ENCODE results near the gene PSMC4. TPM values are rescaled to one million over a fixed set of nuclear protein-coding genes. Genes with fewer than 3 reads are reported as not detected.

The PSMC4 gene
- 73.7 TPM for polyA plus RNA-seq
- long read RNA-seq, donor 1, transcript PSMC4-201 (11 exons, 1,591 nt): major isoform, 15 of 17 reads
- long read RNA-seq, donor 1, partial matches to known transcripts: 0 of 17 reads
- long read RNA-seq, donor 1, other reads (novel, unspliced or antisense): 0 of 17 reads
- long read RNA-seq, donor 2, transcript PSMC4-201 (11 exons, 1,591 nt): major isoform, 36 of 36 reads
- long read RNA-seq, donor 2, partial matches to known transcripts: 0 of 36 reads
- long read RNA-seq, donor 2, other reads (novel, unspliced or antisense): 0 of 36 reads
- long read RNA-seq, donor 3, transcript PSMC4-201 (11 exons, 1,591 nt): major isoform, 17 of 34 reads
- long read RNA-seq, donor 3, partial matches to known transcripts: 9 of 34 reads
- long read RNA-seq, donor 3, other reads (novel, unspliced or antisense): 6 of 34 reads
- long read RNA-seq, donor 4, partial matches to known transcripts: 0 of 1 reads
- long read RNA-seq, donor 4, other reads (novel, unspliced or antisense): 0 of 1 reads
- long read RNA-seq, donor 5, transcript PSMC4-201 (11 exons, 1,591 nt): major isoform, 12 of 14 reads
- long read RNA-seq, donor 5, partial matches to known transcripts: 0 of 14 reads
- long read RNA-seq, donor 5, other reads (novel, unspliced or antisense): 0 of 14 reads
- long read RNA-seq, donor 6, transcript PSMC4-201 (11 exons, 1,591 nt): major isoform, 24 of 30 reads
- long read RNA-seq, donor 6, partial matches to known transcripts: 5 of 30 reads
- long read RNA-seq, donor 6, other reads (novel, unspliced or antisense): 0 of 30 reads
- long read RNA-seq, donor 7, transcript PSMC4-201 (11 exons, 1,591 nt): major isoform, 14 of 15 reads
- long read RNA-seq, donor 7, partial matches to known transcripts: 0 of 15 reads
- long read RNA-seq, donor 7, other reads (novel, unspliced or antisense): 0 of 15 reads
- long read RNA-seq, donor 8, transcript PSMC4-201 (11 exons, 1,591 nt): major isoform, 27 of 32 reads
- long read RNA-seq, donor 8, partial matches to known transcripts: 0 of 32 reads
- long read RNA-seq, donor 8, other reads (novel, unspliced or antisense): 5 of 32 reads
- long read RNA-seq, donor 9, transcript PSMC4-201 (11 exons, 1,591 nt): major isoform, 24 of 27 reads
- long read RNA-seq, donor 9, partial matches to known transcripts: 0 of 27 reads
- long read RNA-seq, donor 9, other reads (novel, unspliced or antisense): 0 of 27 reads
- long read RNA-seq, donor 10, transcript PSMC4-201 (11 exons, 1,591 nt): major isoform, 23 of 31 reads
- long read RNA-seq, donor 10, partial matches to known transcripts: 5 of 31 reads
- long read RNA-seq, donor 10, other reads (novel, unspliced or antisense): 0 of 31 reads
- long read RNA-seq, donor 11, transcript PSMC4-201 (11 exons, 1,591 nt): major isoform, 16 of 23 reads
- long read RNA-seq, donor 11, partial matches to known transcripts: 5 of 23 reads
- long read RNA-seq, donor 11, other reads (novel, unspliced or antisense): 0 of 23 reads

DNA sequence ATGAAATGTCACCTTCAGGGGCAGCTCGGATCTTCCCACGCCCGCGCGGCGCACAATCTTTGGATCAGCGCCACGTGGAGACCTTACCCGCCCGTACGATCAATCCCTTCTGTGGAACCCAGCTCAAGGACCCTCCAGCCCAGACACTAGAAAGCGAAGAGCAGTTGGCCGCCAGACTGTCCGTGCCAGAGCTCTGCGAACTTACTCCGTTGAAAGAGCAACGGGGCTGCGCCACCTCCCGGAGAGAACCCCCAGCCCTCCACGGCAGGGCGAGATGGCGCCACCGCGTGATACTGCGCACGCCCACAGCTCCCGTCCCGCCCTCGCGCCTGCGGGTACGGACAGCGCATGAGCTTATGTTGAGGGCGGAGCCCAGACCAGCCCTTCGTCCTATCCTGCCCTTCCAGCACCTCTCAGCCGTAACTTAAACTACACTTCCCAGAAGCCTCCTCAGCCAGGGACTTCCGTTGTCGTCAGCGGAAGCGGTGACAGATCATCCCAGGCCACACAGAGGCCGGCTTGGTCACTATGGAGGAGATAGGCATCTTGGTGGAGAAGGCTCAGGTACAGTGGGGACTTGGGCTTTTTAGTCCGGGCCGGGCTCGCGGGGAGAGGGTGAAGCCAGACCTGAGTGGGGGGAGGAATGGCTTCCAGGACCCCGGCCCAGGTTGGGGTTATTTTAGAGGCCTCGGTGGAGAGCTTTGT, at the start of gene PSMC4:
Gene PSMC4 (plus strand): TSS at position 491 of the 705 bp plus-strand sequence. CDS start 38 bp downstream, at position 529.
- Histone ChIP-seq H3K27ac (ENCODE audit: low read length) (peak within 1 kb of the TSS; percentile 77), H3K36me3 (ENCODE audit: control insufficient read depth, insufficient read depth, low read length) (peaks cover 36% of the 10 kb centered on the region), H3K27me3 (ENCODE audit: control insufficient read depth, insufficient read depth, low read length) (no peaks in the 10 kb centered on the region), H3K9me3 (ENCODE audit: control insufficient read depth, low read depth, low read length) (no peaks in the 10 kb centered on the region), H3K4me1 (ENCODE audit: control insufficient read depth, insufficient read depth, low read length) (peaks cover 8% of the 10 kb centered on the region), H3K4me3 (ENCODE audit: low read length) (peak within 1 kb of the TSS; percentile 85)
- WGBS (ENCODE audit: insufficient coverage, low lambda C conversion rate): no CpG with 5 or more reads among the region's 47 CpGs
- DNase-seq: peak; percentile 99 to 100

DNA sequence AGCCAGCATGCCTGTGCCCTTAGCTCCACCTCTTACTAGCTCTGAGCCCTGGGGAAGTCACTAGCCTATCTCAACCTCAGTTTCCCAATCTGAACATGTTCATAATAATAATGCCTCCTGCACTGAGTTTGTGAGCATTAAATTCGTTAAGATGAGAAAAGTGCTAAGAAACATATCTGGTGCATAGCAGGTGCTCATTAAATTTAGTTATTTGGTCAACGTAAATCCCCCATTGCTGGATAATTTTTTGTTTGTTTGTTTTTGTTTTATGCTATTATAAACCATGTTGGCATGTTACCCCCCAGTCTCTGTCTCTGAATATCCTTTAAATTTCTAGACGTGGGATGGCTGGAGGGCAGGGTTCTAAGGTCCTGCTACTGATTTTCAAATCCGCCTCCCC, 47.1 kb upstream of the PSMC4 start:
- H3K4me1 ChIP-seq (ENCODE audit: control insufficient read depth, insufficient read depth, low read length): no peaks in the 10 kb centered on the region
- H3K36me3 ChIP-seq (ENCODE audit: control insufficient read depth, insufficient read depth, low read length): peaks cover 6% of the 10 kb centered on the region
- no peak overlapping the region for H3K27ac ChIP-seq (ENCODE audit: low read length)
- no peaks in the 10 kb centered on the region for H3K9me3 ChIP-seq (ENCODE audit: control insufficient read depth, low read depth, low read length)
- DNase-seq: no peak
- H3K4me3 ChIP-seq (ENCODE audit: low read length): no peak overlapping the region
- 87% methylated on average over 2 of the region's 4 CpGs for WGBS (ENCODE audit: insufficient coverage, low lambda C conversion rate)
- no peaks in the 10 kb centered on the region for H3K27me3 ChIP-seq (ENCODE audit: control insufficient read depth, insufficient read depth, low read length)

DNA sequence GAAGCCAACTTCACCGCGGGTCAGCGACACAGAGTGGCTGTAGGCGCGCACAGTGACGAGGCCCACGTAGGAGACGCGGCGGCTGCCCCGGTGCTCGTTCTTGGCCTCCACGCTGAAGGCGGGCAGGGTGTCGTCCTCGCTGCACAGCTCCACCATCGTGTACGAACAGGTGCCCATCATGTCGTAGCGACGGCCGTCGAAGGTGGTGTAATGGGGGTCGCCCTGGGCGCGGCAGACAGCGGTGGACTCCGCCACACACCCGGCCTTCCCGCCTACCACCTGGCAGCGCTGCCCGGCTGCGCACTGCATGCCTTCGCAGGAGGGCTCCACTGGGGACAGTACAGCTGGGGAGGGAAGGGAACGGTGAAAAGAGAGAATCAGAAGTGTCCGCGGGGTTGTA, 46.6 kb upstream of the PSMC4 start:
- H3K27ac ChIP-seq (ENCODE audit: low read length): no peak overlapping the region
- no peak for DNase-seq
- peaks cover 6% of the 10 kb centered on the region for H3K36me3 ChIP-seq (ENCODE audit: control insufficient read depth, insufficient read depth, low read length)
- no peaks in the 10 kb centered on the region for H3K27me3 ChIP-seq (ENCODE audit: control insufficient read depth, insufficient read depth, low read length)
- H3K4me1 ChIP-seq (ENCODE audit: control insufficient read depth, insufficient read depth, low read length): no peaks in the 10 kb centered on the region
- H3K9me3 ChIP-seq (ENCODE audit: control insufficient read depth, low read depth, low read length): no peaks in the 10 kb centered on the region
- no peak overlapping the region for H3K4me3 ChIP-seq (ENCODE audit: low read length)
- WGBS (ENCODE audit: insufficient coverage, low lambda C conversion rate): 80% methylated on average over 2 of the region's 37 CpGs

DNA sequence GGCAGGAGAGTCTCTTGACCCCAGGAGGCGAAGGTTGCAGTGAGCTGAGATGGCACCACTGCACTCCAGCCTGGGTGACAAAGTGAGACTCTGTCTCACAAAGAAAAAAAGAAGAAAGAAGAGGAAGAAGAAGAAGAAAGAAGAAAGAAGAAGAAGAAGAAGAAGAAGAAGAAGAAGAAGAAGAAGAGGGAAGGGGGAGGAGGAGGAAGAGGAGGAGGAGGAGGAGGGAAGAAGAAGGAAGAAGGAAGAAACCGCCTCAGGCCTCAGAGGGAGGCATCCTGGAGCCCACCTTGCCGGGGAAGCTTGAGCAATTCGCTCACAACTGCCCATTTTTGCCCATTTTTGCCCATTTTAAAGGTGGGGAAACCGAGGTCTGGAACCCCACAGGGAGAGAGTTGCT, 46.0 kb upstream of the PSMC4 start:
- Histone ChIP-seq H3K4me1 (ENCODE audit: control insufficient read depth, insufficient read depth, low read length) (no peaks in the 10 kb centered on the region), H3K4me3 (ENCODE audit: low read length) (no peak overlapping the region), H3K27ac (ENCODE audit: low read length) (no peak overlapping the region), H3K9me3 (ENCODE audit: control insufficient read depth, low read depth, low read length) (no peaks in the 10 kb centered on the region), H3K27me3 (ENCODE audit: control insufficient read depth, insufficient read depth, low read length) (no peaks in the 10 kb centered on the region), H3K36me3 (ENCODE audit: control insufficient read depth, insufficient read depth, low read length) (peaks cover 6% of the 10 kb centered on the region)
- DNase-seq: no peak
- WGBS (ENCODE audit: insufficient coverage, low lambda C conversion rate): 100% methylated on average over 1 of the region's 5 CpGs

DNA sequence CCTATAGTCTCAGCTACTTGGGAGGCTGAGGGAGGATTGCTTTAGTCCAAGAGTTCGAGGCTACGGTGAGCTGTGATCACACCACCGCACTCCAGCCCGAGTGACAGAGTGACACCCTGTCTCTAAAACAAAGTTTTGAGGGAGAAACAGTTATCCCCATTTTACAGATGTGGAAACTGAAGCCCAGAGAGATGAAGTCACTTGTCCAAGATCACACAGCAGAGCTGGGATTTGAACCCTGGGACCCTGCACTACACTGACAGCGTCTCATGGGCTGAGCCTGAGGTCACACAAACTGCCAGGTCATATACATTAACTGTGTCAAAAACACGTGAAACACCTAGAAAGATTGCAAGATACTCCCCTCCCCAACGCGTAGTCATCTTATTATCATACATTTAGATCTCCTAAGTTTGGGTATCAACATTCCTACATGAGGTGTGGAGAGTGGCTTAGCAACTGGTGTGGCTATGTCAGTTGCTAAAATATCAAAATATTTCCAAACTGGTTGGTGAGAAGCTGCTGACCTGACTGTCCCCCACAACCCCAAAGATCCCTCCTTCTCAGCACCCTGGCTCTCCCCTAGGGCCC, 44.7 kb upstream of the PSMC4 start:
- no peaks in the 10 kb centered on the region for H3K9me3 ChIP-seq (ENCODE audit: control insufficient read depth, low read depth, low read length)
- no CpG with 5 or more reads among the region's 8 CpGs for WGBS (ENCODE audit: insufficient coverage, low lambda C conversion rate)
- no peaks in the 10 kb centered on the region for H3K4me1 ChIP-seq (ENCODE audit: control insufficient read depth, insufficient read depth, low read length)
- peaks cover 6% of the 10 kb centered on the region for H3K36me3 ChIP-seq (ENCODE audit: control insufficient read depth, insufficient read depth, low read length)
- no peak overlapping the region for H3K27ac ChIP-seq (ENCODE audit: low read length)
- no peaks in the 10 kb centered on the region for H3K27me3 ChIP-seq (ENCODE audit: control insufficient read depth, insufficient read depth, low read length)
- no peak for DNase-seq
- no peak overlapping the region for H3K4me3 ChIP-seq (ENCODE audit: low read length)

DNA sequence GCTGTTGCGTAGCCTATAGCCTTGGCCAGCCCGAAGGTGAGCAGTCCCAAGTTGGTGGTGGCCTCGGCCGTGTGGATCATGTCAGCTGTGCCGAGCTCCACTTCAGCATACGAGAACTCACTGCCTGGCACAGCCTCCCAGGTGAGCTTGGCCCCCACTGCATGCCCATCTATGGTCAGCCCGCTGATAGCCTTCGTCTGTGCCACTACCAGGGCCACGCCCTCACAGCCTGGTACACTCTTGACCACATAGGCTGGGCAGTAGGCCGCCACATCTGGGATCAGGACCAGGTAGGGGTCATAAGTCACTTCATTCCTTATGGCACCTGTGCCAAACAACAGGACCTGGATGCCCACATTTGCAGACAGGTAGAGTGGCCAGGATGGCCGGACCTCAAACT, 43.9 kb upstream of the PSMC4 start:
- Histone ChIP-seq H3K4me1 (ENCODE audit: control insufficient read depth, insufficient read depth, low read length) (no peaks in the 10 kb centered on the region), H3K36me3 (ENCODE audit: control insufficient read depth, insufficient read depth, low read length) (peaks cover 6% of the 10 kb centered on the region), H3K4me3 (ENCODE audit: low read length) (peak overlapping the region; percentile 18), H3K27ac (ENCODE audit: low read length) (no peak overlapping the region), H3K27me3 (ENCODE audit: control insufficient read depth, insufficient read depth, low read length) (no peaks in the 10 kb centered on the region), H3K9me3 (ENCODE audit: control insufficient read depth, low read depth, low read length) (no peaks in the 10 kb centered on the region)
- DNase-seq: no peak
- no CpG with 5 or more reads among the region's 11 CpGs for WGBS (ENCODE audit: insufficient coverage, low lambda C conversion rate)

DNA sequence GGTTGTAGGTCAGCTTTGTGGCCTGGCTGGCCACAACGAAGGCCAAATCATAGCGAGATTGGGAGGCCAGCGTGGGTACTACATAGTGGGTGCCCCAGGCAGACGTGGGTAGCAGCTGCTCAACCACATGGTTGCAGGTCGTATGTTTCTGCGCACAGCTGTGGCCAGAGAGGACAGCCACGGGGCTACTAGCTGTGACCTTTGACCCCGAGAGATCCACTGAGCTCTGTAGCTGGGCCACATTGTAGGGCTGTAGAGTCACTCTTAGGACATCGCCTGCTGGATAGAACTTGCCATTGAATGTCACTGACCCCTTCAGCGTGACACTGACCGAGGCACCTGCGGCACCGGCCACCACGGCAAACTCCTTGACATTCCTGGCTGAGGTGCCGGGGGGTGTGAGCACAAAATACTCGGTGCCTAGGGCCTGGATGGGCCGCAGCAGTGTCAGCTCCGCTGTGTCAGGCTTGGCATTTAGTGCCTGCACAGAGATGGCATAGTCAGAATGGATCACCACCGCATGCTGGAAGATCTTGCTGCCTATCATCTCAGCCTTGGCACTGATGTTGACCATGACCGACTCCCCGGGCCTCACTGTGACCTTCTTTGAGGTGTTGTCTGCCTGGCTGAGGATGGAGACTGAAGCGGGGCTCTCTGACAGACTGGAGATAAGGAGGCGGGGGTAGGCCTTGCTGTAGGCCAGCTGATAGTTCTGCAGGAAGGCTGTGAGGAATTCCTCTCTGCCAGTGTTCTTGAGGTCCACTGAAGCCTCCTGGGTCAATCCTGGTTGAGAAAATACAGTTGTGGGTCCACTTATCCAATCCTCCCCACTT, 43.2 kb upstream of the PSMC4 start:
- peaks cover 6% of the 10 kb centered on the region for H3K36me3 ChIP-seq (ENCODE audit: control insufficient read depth, insufficient read depth, low read length)
- no peak for DNase-seq
- no peaks in the 10 kb centered on the region for H3K9me3 ChIP-seq (ENCODE audit: control insufficient read depth, low read depth, low read length)
- no peaks in the 10 kb centered on the region for H3K4me1 ChIP-seq (ENCODE audit: control insufficient read depth, insufficient read depth, low read length)
- no CpG with 5 or more reads among the region's 23 CpGs for WGBS (ENCODE audit: insufficient coverage, low lambda C conversion rate)
- peak overlapping the region; percentile 18 for H3K4me3 ChIP-seq (ENCODE audit: low read length)
- H3K27me3 ChIP-seq (ENCODE audit: control insufficient read depth, insufficient read depth, low read length): no peaks in the 10 kb centered on the region
- H3K27ac ChIP-seq (ENCODE audit: low read length): no peak overlapping the region

DNA sequence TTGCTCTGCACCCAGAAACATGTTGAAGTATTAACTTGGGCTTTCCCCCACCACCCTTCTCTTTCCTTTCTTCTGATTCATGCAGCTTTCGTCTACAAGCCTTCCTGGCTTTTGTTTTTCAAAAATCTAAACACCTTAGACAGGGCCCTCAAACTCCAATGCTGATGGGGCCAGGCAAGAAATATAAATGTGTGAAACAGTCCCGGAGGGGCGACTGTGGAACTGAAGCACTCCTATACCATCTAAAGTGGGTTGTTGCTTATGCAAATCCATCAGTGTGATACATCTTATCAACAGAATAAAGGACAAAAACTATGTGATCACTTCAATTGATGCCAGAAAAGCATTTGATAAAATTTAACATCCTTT, 42.6 kb upstream of the PSMC4 start:
- no peak for DNase-seq
- H3K27me3 ChIP-seq (ENCODE audit: control insufficient read depth, insufficient read depth, low read length): no peaks in the 10 kb centered on the region

DNA sequence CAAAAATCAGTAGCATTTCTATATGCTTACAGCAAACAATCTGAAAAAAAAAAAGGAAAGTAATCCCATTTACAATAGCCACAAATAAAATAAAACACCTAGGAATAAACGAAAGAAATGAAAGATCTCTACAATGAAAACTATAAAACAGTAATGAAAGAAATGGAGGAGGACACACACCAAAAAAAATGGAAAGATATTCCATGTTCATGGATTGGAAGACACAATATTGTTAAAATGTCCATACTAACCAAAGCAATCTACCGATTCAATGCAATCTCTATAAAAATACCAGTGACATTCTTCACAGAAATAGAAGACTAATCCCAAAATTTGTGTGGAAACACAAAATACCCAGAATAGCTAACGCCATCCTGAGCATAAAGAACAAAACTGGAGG, 41.2 kb upstream of the PSMC4 start:
- Histone ChIP-seq H3K36me3 (ENCODE audit: control insufficient read depth, insufficient read depth, low read length) (peaks cover 6% of the 10 kb centered on the region), H3K27ac (ENCODE audit: low read length) (no peak overlapping the region), H3K27me3 (ENCODE audit: control insufficient read depth, insufficient read depth, low read length) (no peaks in the 10 kb centered on the region), H3K4me1 (ENCODE audit: control insufficient read depth, insufficient read depth, low read length) (no peaks in the 10 kb centered on the region), H3K4me3 (ENCODE audit: low read length) (no peak overlapping the region), H3K9me3 (ENCODE audit: control insufficient read depth, low read depth, low read length) (no peaks in the 10 kb centered on the region)
- 92% methylated on average over 1 of the region's 3 CpGs for WGBS (ENCODE audit: insufficient coverage, low lambda C conversion rate)
- DNase-seq: no peak

More for the DNA sequence above, 42.6 kb upstream of the PSMC4 start:
- Histone ChIP-seq H3K9me3 (ENCODE audit: control insufficient read depth, low read depth, low read length) (no peaks in the 10 kb centered on the region), H3K27ac (ENCODE audit: low read length) (no peak overlapping the region), H3K36me3 (ENCODE audit: control insufficient read depth, insufficient read depth, low read length) (peaks cover 6% of the 10 kb centered on the region), H3K4me1 (ENCODE audit: control insufficient read depth, insufficient read depth, low read length) (no peaks in the 10 kb centered on the region), H3K4me3 (ENCODE audit: low read length) (peak overlapping the region; percentile 5)
- WGBS (ENCODE audit: insufficient coverage, low lambda C conversion rate): 100% methylated on average over 2 of the region's 3 CpGs

All from large intestine (tissue), 12 donors.